HFFc6 (cell line): ENCODE measurements around the gene IFIT1B. TPM values are rescaled to one million over a fixed set of nuclear protein-coding genes. Genes with fewer than 3 reads are reported as not detected.
A peak's percentile ranks its signal among the peaks of the same experiment; 100 is the strongest.

Experiments used
- DNase-seq: peaks from one replicate; pipeline ENCODE4 v3.0.0-alpha.2; 2018
- H3K27ac Mint-ChIP-seq: 2 replicates; pipeline ENCODE4 v1.8.0; 2020; ENCODE audit warnings: mild to moderate bottlenecking, mixed read lengths
- H3K27me3 Mint-ChIP-seq: 2 replicates; pipeline ENCODE4 v1.8.0; 2021; ENCODE audit warnings: mild to moderate bottlenecking, moderate library complexity, mixed read lengths; ENCODE audit not compliant: insufficient read depth
- H3K36me3 Mint-ChIP-seq: 2 replicates; pipeline ENCODE4 v1.8.0; 2021; ENCODE audit warnings: low read depth, mixed read lengths
- H3K4me1 Mint-ChIP-seq: 2 replicates; pipeline ENCODE4 v1.8.0; 2020; ENCODE audit warnings: low read depth, mixed read lengths
- H3K4me3 Mint-ChIP-seq: 2 replicates; pipeline ENCODE4 v1.8.0; 2020; ENCODE audit warnings: mild to moderate bottlenecking, moderate library complexity, mixed read lengths
- H3K9me3 Mint-ChIP-seq: 2 replicates; pipeline ENCODE4 v1.8.0; 2020; ENCODE audit warnings: mild to moderate bottlenecking, mixed read lengths
- total RNA-seq, 6 experiments: library from RNA; stranded (reverse); fragmentation: NEBNext Ultra II Directional; extraction: Animal tissue kit (Norgen Biotek cat#: 25700); gene quantifications; 2 replicates in 1 of 6; 3 replicates in 5 of 6; pipeline ENCODE4 v1.2.3, GENCODE V29; 2021
- TF ChIP-seq, protein P1 (sequence below): fragments of 200-600 bp; sonication (generic); IDR thresholded peaks from 2 replicates; pipeline ENCODE4 v1.5.0; 2021; ENCODE audit warnings: antibody characterized with exemption, mild to moderate bottlenecking

IFIT1B gene
- total RNA-seq, 6 experiments from 2014 or later = not detected

DNA sequence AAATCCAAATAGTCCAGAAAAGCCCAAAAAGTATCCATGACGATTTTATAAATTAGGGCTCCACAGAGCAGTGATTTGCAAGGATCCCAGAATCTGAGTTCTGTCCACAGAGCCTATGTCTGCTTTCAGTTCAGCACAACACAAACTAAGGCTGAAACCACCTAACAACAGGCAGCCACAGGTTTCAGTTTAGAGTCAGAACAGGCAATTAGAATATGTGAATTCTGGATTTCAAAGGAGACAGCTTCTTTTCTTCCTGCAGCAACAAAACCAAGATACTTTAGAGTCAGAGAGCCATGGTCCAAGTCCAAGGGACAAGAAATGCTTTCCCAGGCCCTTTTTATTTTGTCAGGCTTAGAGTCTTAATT, 26.5 kb upstream of the IFIT1B start:
- no peaks in the 10 kb centered on the region; the same call in 1 of the 2 replicates for H3K9me3 Mint-ChIP-seq
- peaks cover 9% of the 10 kb centered on the region for H3K36me3 Mint-ChIP-seq
- peak; percentile 30 for DNase-seq
- peak overlapping the region; percentile 99 for H3K27ac Mint-ChIP-seq
- peak overlapping the region; percentile 85 for H3K4me3 Mint-ChIP-seq
- TF ChIP-seq, protein P1, sequence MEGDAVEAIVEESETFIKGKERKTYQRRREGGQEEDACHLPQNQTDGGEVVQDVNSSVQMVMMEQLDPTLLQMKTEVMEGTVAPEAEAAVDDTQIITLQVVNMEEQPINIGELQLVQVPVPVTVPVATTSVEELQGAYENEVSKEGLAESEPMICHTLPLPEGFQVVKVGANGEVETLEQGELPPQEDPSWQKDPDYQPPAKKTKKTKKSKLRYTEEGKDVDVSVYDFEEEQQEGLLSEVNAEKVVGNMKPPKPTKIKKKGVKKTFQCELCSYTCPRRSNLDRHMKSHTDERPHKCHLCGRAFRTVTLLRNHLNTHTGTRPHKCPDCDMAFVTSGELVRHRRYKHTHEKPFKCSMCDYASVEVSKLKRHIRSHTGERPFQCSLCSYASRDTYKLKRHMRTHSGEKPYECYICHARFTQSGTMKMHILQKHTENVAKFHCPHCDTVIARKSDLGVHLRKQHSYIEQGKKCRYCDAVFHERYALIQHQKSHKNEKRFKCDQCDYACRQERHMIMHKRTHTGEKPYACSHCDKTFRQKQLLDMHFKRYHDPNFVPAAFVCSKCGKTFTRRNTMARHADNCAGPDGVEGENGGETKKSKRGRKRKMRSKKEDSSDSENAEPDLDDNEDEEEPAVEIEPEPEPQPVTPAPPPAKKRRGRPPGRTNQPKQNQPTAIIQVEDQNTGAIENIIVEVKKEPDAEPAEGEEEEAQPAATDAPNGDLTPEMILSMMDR = no peak
- no peaks in the 10 kb centered on the region; the same call in 1 of the 2 replicates for H3K27me3 Mint-ChIP-seq
- peaks cover 81% of the 10 kb centered on the region for H3K4me1 Mint-ChIP-seq

DNA sequence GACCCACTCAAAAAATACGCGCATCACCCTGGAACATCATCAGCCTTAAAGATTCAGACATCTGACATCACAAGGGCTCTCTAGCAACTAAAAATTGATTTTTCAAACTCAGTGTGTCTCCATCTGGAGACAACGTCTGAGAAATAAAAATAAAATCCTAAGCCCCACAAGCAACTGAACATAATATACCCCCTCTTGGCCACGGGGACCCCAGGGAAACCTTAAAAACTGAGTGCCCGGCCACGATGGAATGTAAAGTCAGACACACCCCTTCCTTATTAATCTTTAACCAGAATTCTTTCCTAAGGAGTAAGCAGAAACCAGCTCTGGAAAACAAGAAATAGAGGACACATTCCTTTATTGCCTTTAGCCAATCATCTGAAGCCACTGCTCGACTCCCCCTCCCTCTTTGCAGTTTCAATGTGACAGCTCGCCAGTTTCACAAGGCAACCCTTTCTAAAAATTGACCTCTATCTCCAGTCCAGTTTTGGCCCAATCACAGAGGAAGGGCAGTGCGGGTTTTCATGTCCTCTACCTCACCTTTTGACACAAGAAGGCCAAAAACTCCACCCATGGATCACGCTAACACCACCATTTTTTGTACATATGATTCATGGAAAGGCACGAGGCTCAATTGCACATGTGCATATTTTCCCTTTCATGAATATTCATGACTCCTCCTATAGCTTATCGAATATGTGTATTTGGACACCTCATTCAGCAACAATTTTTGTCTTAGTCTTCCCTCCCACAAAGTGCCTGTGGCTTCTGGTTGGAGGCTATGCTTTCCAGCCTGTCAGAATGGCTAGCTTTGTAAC, 25.9 kb upstream of the IFIT1B start:
- H3K4me3 Mint-ChIP-seq = peak overlapping the region; percentile 85
- H3K9me3 Mint-ChIP-seq = no peaks in the 10 kb centered on the region; the same call in 1 of the 2 replicates
- H3K27me3 Mint-ChIP-seq = no peaks in the 10 kb centered on the region; the same call in 1 of the 2 replicates
- peaks cover 9% of the 10 kb centered on the region for H3K36me3 Mint-ChIP-seq
- peak; percentile 99 for DNase-seq
- peaks cover 81% of the 10 kb centered on the region for H3K4me1 Mint-ChIP-seq
- H3K27ac Mint-ChIP-seq = peak overlapping the region; percentile 99
- TF ChIP-seq, protein P1 = no peak

DNA sequence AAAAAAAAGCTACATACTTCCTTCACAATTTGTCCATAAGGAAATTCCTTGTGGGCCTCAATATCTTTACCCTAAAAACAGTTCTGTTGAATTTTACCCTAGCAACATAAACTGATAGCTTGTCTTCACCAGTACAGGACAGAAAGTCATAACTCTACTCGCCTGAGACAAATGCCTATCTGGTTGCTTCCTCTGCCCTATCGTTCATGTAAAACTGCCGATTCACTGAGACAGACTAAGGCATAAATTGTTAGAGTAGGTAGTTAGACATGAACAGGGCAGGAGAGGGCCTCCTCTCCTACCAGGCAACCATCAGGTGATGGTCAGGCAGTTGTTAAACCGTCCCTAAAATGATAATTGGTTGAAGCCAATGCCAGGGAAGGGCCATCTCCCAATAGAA, 25.1 kb upstream of the IFIT1B start:
- Mint-ChIP-seq H3K4me1 (peaks cover 87% of the 10 kb centered on the region), H3K4me3 (peak overlapping the region; percentile 85), H3K9me3 (no peaks in the 10 kb centered on the region; the same call in 1 of the 2 replicates), H3K36me3 (peaks cover 9% of the 10 kb centered on the region), H3K27ac (peak overlapping the region; percentile 99), H3K27me3 (no peaks in the 10 kb centered on the region; the same call in 1 of the 2 replicates)
- TF ChIP-seq, protein P1 = no peak
- DNase-seq = no peak

DNA sequence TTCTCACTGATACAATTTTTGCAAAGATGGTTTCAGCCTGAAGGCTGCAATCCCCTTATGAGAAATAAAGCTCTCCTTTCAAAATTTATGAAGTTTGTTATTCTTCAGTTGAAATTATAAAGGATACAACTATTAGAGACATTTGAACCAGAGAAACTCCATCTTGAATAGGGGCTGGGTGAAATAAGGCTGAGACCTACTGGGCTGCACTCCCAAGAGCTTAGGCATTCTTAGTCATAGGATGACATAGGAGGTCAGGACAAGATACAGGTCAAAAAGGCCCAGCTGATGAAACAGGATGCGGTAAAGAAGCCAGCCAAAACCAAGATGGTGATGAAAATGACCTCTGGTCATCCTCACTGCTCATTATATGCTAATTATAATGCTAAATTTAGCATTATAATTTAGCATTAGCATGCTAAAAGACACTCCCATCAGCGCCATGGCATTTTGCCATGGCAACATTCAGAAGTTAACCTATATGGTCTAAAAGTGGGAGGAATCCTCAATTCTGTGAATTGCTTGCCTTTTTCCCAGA, 22.4 kb upstream of the IFIT1B start:
- Mint-ChIP-seq H3K36me3 (peaks cover 9% of the 10 kb centered on the region), H3K9me3 (no peaks in the 10 kb centered on the region; the same call in 1 of the 2 replicates), H3K4me3 (no peak overlapping the region), H3K27ac (peak overlapping the region; percentile 59), H3K27me3 (no peaks in the 10 kb centered on the region; the same call in 1 of the 2 replicates), H3K4me1 (peaks cover 84% of the 10 kb centered on the region)
- TF ChIP-seq, protein P1 = no peak
- peak; percentile 76 for DNase-seq

DNA sequence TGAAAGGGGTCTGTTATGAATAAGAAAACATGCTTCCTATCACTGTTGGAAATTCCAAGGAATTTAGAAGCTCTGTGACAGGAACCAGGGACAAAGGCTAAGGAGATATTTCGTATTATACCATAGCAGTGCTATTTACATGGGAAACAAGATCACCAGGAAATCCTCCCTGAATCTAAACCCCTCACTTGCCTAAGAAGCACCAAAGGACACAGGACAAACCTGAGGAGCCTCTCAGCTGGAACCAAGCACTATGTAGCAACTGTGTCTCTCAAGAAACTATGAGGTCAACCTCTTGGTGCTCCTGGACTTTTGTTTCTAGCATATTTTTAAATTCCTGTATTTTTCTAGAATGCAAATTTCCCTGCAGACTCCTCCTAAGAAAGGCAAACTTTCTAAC, 20.8 kb upstream of the IFIT1B start:
- Mint-ChIP-seq H3K9me3 (no peaks in the 10 kb centered on the region; the same call in 1 of the 2 replicates), H3K36me3 (peaks cover 9% of the 10 kb centered on the region), H3K4me3 (no peak overlapping the region), H3K27ac (peak overlapping the region; percentile 43; the same call in 1 of the 2 replicates), H3K4me1 (peaks cover 72% of the 10 kb centered on the region), H3K27me3 (no peaks in the 10 kb centered on the region)
- DNase-seq = no peak
- TF ChIP-seq, protein P1 = no peak
